Endothelial cell of umbilical vein (primary cell): ENCODE results near the gene CSNK1G3. TPM values are rescaled to one million over a fixed set of nuclear protein-coding genes. Genes with fewer than 3 reads are reported as not detected.

Source experiments
- BruUV-seq: library from RNA; stranded (reverse); fragments of 400-500 nt; replicated peaks from 2 replicates; lab custom pipeline; 2021; lab: Mats Ljungman, UMichigan
- CTCF ChIA-PET: fragments of 300-600, 350-600 bp; sonication (Branson Sonifier 250); formaldehyde crosslinking; loops from one replicate; lab custom pipeline; 2021; ENCODE audit warnings: antibody characterized with exemption, inconsistent platforms; lab: Charles Lee
- POLR2A ChIA-PET: fragments of 300-600, 350-600 bp; sonication (Branson Sonifier 250); formaldehyde crosslinking; loops from one replicate; lab custom pipeline; 2021; ENCODE audit warnings: antibody characterized with exemption, inconsistent platforms; lab: Charles Lee
- DNase-seq: peaks from one replicate; pipeline ENCODE4 v3.0.0-alpha.2; 2011; ENCODE audit warnings: low read depth, low spot score
- FAIRE-seq: peaks from 2 replicates; lab custom pipeline; 2011; peaks lifted over from hg19 to GRCh38; lab: Jason Lieb, UNC
- H2AFZ ChIP-seq: 2 replicates; pipeline ENCODE4 v1.6.0; 2012; ENCODE audit warnings: low read depth, low read length, control low read depth, inconsistent platforms
- H3K27ac ChIP-seq: 2 replicates; pipeline ENCODE4 v1.5.1; 2011; ENCODE audit warnings: low read depth, mild to moderate bottlenecking, control low read depth, low read length, moderate library complexity; ENCODE audit not compliant: insufficient read depth
- H3K27me3 ChIP-seq, 2 experiments: 2 replicates each; pipeline versions ENCODE4 v1.6.0 to v1.6.1; 2011; ENCODE audit warnings: low read length in 2 of 2, mixed read lengths in 1 of 2; ENCODE audit not compliant: control insufficient read depth in 2 of 2, insufficient read depth in 2 of 2
- H3K36me3 ChIP-seq, 2 experiments: 2 replicates in 1 of 2; 3 replicates in 1 of 2; pipeline ENCODE4 v1.5.1; 2011; ENCODE audit warnings: low read length in 2 of 2, mild to moderate bottlenecking in 1 of 2, moderate library complexity in 1 of 2; ENCODE audit not compliant: control insufficient read depth in 2 of 2, insufficient read depth in 2 of 2; ENCODE audit errors: extremely low read depth in 1 of 2
- H3K4me1 ChIP-seq: 3 replicates; pipeline ENCODE4 v1.5.1; 2011; ENCODE audit warnings: mild to moderate bottlenecking, low read length; ENCODE audit not compliant: control insufficient read depth, insufficient read depth; ENCODE audit errors: extremely low read depth
- H3K4me2 ChIP-seq: 2 replicates; pipeline ENCODE4 v1.6.1; 2011; ENCODE audit warnings: low read length, control low read depth, mixed read lengths; ENCODE audit not compliant: insufficient read depth
- H3K4me3 ChIP-seq, 3 experiments: fragments of 200-600 bp in 1 of 3; sonication (generic), shearing (Covaris generic) in 1 of 3; replicated peaks in 1 of 3; 2 replicates each; pipeline ENCODE4 v1.5.1; 2011 to 2016; ENCODE audit warnings: control low read depth in 3 of 3, low read length in 3 of 3, mild to moderate bottlenecking in 2 of 3, inconsistent platforms in 1 of 3, low read depth in 1 of 3, moderate library complexity in 1 of 3; ENCODE audit not compliant: insufficient read depth in 1 of 3
- H3K79me2 ChIP-seq: 2 replicates; pipeline ENCODE4 v1.6.0; 2012; ENCODE audit warnings: low read length, inconsistent platforms; ENCODE audit not compliant: control insufficient read depth, insufficient read depth
- H3K9ac ChIP-seq: replicated peaks from 2 replicates; pipeline ENCODE3; 2011; ENCODE audit warnings: low read length, control low read depth; ENCODE audit not compliant: insufficient read depth; ENCODE audit errors: extremely low read depth
- H3K9me1 ChIP-seq: replicated peaks from 3 replicates; pipeline ENCODE4 v1.6.0; 2011; ENCODE audit warnings: mild to moderate bottlenecking, low read length; ENCODE audit not compliant: control insufficient read depth, insufficient read depth; ENCODE audit errors: extremely low read depth
- H3K9me3 ChIP-seq: replicated peaks from 2 replicates; pipeline ENCODE4 v1.5.1; 2012; ENCODE audit warnings: low read length, inconsistent platforms; ENCODE audit not compliant: control insufficient read depth, insufficient read depth
- H4K20me1 ChIP-seq: replicated peaks from 2 replicates; pipeline ENCODE3; 2011; ENCODE audit warnings: mild to moderate bottlenecking, low read length; ENCODE audit not compliant: control insufficient read depth, insufficient read depth; ENCODE audit errors: extremely low read depth
- CTCF ChIP-seq, 2 donors: IDR thresholded peaks; 1 replicate in 1 of 2; 2 replicates in 1 of 2; pipeline ENCODE4 v1.5.1; 2011; ENCODE audit warnings: low read length in 2 of 2, mild to moderate bottlenecking in 2 of 2, moderate library complexity in 2 of 2, control low read depth in 1 of 2, inconsistent platforms in 1 of 2, low read depth in 1 of 2; ENCODE audit not compliant: insufficient read depth in 1 of 2; ENCODE audit errors: extremely low read depth in 1 of 2
- EZH2 ChIP-seq: IDR thresholded peaks from 2 replicates; pipeline ENCODE4 v1.6.1; 2012; ENCODE audit warnings: borderline replicate concordance, low read depth, mild to moderate bottlenecking, moderate library complexity, low read length, inconsistent platforms; ENCODE audit not compliant: severe bottlenecking
- FOS ChIP-seq: IDR thresholded peaks from 2 replicates; pipeline ENCODE4 v1.6.1; 2011; ENCODE audit warnings: mild to moderate bottlenecking, low read length, moderate library complexity, borderline replicate concordance; ENCODE audit not compliant: insufficient read depth
- GATA2 ChIP-seq: IDR thresholded peaks from 2 replicates; pipeline ENCODE4 v1.7.0; 2011; ENCODE audit warnings: low read depth, mild to moderate bottlenecking, moderate library complexity, mixed read lengths, low read length; ENCODE audit not compliant: insufficient read length, insufficient read depth
- JUN ChIP-seq: IDR thresholded peaks from 2 replicates; pipeline ENCODE4 v1.6.1; 2011; ENCODE audit warnings: borderline replicate concordance, low read depth; ENCODE audit not compliant: insufficient read length, insufficient read depth
- MAX ChIP-seq: IDR thresholded peaks from 2 replicates; pipeline ENCODE4 v1.6.1; 2011; ENCODE audit not compliant: insufficient read depth, insufficient read length
- MYC ChIP-seq: IDR thresholded peaks from one replicate; pipeline ENCODE4 v1.6.1; 2011; ENCODE audit warnings: mild to moderate bottlenecking, low read depth, low read length
- POLR2A ChIP-seq: IDR thresholded peaks from 2 replicates; pipeline ENCODE4 v1.6.1; 2012; ENCODE audit warnings: low read depth, mild to moderate bottlenecking, control low read depth, low read length
- POLR2AphosphoS5 ChIP-seq: IDR thresholded peaks from 2 replicates; pipeline ENCODE4 v1.6.1; 2012; ENCODE audit warnings: low read depth, mild to moderate bottlenecking, control low read depth, low read length, moderate library complexity; ENCODE audit not compliant: insufficient read depth
- dilution Hi-C: fragments of 300-500 bp; cut with MboI; formaldehyde crosslinking; loops from one replicate; pipeline ENCODE4 v1.15.0; 2019; ENCODE audit warnings: low sequenced_read_pairs; ENCODE audit not compliant: extremely low pct_ligation_motif_present
- intact Hi-C: fragments of 100-400 bp; cut with micrococcal nuclease; formaldehyde crosslinking; loops from one replicate; pipeline ENCODE4 v1.10.0; 2022
- polyA plus RNA-seq, 4 experiments: library from polyadenylated mRNA; depleted of rRNA in 3 of 4; stranded (reverse) in 3 of 4; unstranded in 1 of 4; fragments of >200 nt; gene quantifications; 2 replicates each; pipeline versions ENCODE4 v1.2.1 to v1.2.3, GENCODE V29; 2011 to 2012; ENCODE audit warnings: missing spikeins in 1 of 4
- total RNA-seq: library from RNA; stranded (reverse); gene quantifications from 2 replicates; pipeline ENCODE4 v1.2.3, GENCODE V29; 2021

Gene CSNK1G3
- total and polyA plus RNA-seq, 2 donors (not counting 3 experiments of a cell fraction or from before 2014, with no cell fraction given) = 10.4 to 35.9 TPM

- Histone ChIP-seq H2AFZ (peak overlapping the region; percentile 91), H3K27ac (peak overlapping the region; percentile 58), H3K9me1 (no peaks in the 10 kb centered on the region), H3K4me2 (peak overlapping the region; percentile 80), H3K36me3 (no peaks in the 10 kb centered on the region), H3K4me1 (peaks cover 10% of the 10 kb centered on the region), H3K79me2 (peaks cover 35% of the 10 kb centered on the region), H3K4me3 (peak overlapping the region in 2 of 3 experiments; percentile 62 to 69), H3K9me3 (no peaks in the 10 kb centered on the region), H4K20me1 (peaks cover 4% of the 10 kb centered on the region), H3K9ac (peak overlapping the region; percentile 73), H3K27me3 (peaks cover 2 to 9% of the 10 kb centered on the region in 2 experiments)
- no TSS peak for BruUV-seq
- dilution Hi-C loops = no loop called here
- POLR2A ChIA-PET = interaction anchor here (1.0 to 3.9 kb wide), 3 partner anchors 88 to 226 kb away, joined by 3 to 34 read pairs (median 4); partner anchors contain the start of gene CEP120
- no peak for TF ChIP-seq CTCF (IDR thresholded peaks at IDR 0.05; ENCODE audit: extremely low read depth in 1 of 2, insufficient read depth in 1 of 2, low read depth in 1 of 2, low read length in 2 of 2)
- TF ChIP-seq GATA2 = no peak
- no peak for TF ChIP-seq MYC
- TF ChIP-seq POLR2AphosphoS5 = no peak
- no peak for TF ChIP-seq JUN
- TF ChIP-seq FOS = no peak
- no peak for TF ChIP-seq EZH2
- TF ChIP-seq POLR2A = no peak
- no peak for TF ChIP-seq MAX
- DNase-seq (no peak), FAIRE-seq (no peak)
- intact Hi-C loops = loop anchor here (5.0 to 10.0 kb wide), 2 partner anchors 474 to 666 kb away; partner anchors contain the start of genes PPIC and SNX24
- CTCF ChIA-PET = interaction anchor here (2.8 kb wide), 1 partner anchor 88 kb away, joined by 23 read pairs; the partner anchor contains the start of gene CEP120
Observed at GRCh38 chr5:123511290-123511647, 708 bp upstream of the CSNK1G3 start.
